Lower leg skin (tissue), 3 donors: Measurements from ENCODE around the gene PHB1.

Source experiments
- POLR2A ChIP-seq, 2 donors: fragments of 450-650 bp; IDR thresholded peaks; one replicate each; pipeline ENCODE4 v1.6.1; 2016 to 2017; ENCODE audit warnings: antibody characterized with exemption in 2 of 2, mild to moderate bottlenecking in 1 of 2, moderate library complexity in 1 of 2
- TF ChIP-seq, protein P1 (sequence below), 3 donors: fragments of 450-650 bp; IDR thresholded peaks; one replicate each; pipeline ENCODE4 v1.5.1; 2016; ENCODE audit warnings: antibody characterized with exemption in 3 of 3, mild to moderate bottlenecking in 3 of 3, moderate library complexity in 2 of 3

DNA sequence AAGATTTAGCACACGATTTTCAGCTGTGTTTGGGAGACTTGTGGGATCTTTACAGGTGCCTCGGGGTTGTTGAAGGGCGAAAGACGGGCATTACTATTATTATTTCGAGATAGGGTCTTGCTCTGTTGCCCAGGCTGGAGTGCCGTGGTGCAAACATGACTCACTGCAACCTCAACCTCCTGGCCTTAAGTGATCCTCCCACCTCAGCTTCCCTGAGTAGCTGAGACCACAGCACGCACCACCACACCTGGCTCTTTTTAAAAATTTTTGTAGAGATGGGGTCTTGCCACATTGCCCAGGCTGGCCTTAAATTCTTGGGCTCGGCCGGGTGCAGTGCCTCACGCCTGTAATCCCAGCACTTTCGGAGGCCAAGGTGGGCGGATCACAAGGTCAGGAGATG is 29.7 kb upstream of the PHB1 start:
- TF ChIP-seq, protein P1, sequence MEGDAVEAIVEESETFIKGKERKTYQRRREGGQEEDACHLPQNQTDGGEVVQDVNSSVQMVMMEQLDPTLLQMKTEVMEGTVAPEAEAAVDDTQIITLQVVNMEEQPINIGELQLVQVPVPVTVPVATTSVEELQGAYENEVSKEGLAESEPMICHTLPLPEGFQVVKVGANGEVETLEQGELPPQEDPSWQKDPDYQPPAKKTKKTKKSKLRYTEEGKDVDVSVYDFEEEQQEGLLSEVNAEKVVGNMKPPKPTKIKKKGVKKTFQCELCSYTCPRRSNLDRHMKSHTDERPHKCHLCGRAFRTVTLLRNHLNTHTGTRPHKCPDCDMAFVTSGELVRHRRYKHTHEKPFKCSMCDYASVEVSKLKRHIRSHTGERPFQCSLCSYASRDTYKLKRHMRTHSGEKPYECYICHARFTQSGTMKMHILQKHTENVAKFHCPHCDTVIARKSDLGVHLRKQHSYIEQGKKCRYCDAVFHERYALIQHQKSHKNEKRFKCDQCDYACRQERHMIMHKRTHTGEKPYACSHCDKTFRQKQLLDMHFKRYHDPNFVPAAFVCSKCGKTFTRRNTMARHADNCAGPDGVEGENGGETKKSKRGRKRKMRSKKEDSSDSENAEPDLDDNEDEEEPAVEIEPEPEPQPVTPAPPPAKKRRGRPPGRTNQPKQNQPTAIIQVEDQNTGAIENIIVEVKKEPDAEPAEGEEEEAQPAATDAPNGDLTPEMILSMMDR (IDR thresholded peaks at IDR 0.05), result no peak
- no peak for TF ChIP-seq POLR2A (IDR thresholded peaks at IDR 0.05)
